ENCODE results near the gene LNPEP. TPM values are rescaled to one million over a fixed set of nuclear protein-coding genes. Genes with fewer than 3 reads are reported as not detected.

LNPEP gene
- total RNA-seq, 1 donor from 2014 or later = 36.3 TPM

GRCh38 chr5:97004423-97005060, 68.7 kb downstream of the LNPEP start:
- no peaks in the 10 kb centered on the region for H3K4me1 ChIP-seq (ENCODE audit: insufficient read depth, low read length)
- TF ChIP-seq, protein P1, sequence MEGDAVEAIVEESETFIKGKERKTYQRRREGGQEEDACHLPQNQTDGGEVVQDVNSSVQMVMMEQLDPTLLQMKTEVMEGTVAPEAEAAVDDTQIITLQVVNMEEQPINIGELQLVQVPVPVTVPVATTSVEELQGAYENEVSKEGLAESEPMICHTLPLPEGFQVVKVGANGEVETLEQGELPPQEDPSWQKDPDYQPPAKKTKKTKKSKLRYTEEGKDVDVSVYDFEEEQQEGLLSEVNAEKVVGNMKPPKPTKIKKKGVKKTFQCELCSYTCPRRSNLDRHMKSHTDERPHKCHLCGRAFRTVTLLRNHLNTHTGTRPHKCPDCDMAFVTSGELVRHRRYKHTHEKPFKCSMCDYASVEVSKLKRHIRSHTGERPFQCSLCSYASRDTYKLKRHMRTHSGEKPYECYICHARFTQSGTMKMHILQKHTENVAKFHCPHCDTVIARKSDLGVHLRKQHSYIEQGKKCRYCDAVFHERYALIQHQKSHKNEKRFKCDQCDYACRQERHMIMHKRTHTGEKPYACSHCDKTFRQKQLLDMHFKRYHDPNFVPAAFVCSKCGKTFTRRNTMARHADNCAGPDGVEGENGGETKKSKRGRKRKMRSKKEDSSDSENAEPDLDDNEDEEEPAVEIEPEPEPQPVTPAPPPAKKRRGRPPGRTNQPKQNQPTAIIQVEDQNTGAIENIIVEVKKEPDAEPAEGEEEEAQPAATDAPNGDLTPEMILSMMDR (IDR thresholded peaks at IDR 0.05; ENCODE audit: insufficient read depth, low read depth, low read length) = no peak
- no peak for TF ChIP-seq EZH2 (IDR thresholded peaks at IDR 0.05; ENCODE audit: insufficient read depth, low read length)
- H3K27ac Mint-ChIP-seq (ENCODE audit: unreplicated experiment) = no peak overlapping the region
- no peaks in the 10 kb centered on the region for H3K4me1 Mint-ChIP-seq (ENCODE audit: low read depth, unreplicated experiment)
- peaks cover 3% of the 10 kb centered on the region for H3K36me3 ChIP-seq (ENCODE audit: insufficient read depth, low read length)
- H3K4me3 ChIP-seq (ENCODE audit: insufficient read depth, low read depth, low read length) = no peak overlapping the region
- peaks cover 7% of the 10 kb centered on the region for H3K36me3 Mint-ChIP-seq (ENCODE audit: low read depth, unreplicated experiment)
- no peaks in the 10 kb centered on the region for H3K9me3 Mint-ChIP-seq (ENCODE audit: unreplicated experiment)
- H3K79me2 ChIP-seq (ENCODE audit: insufficient read depth, low read length) = no peaks in the 10 kb centered on the region
- H3K4me3 Mint-ChIP-seq (ENCODE audit: unreplicated experiment) = no peak overlapping the region
- no peaks in the 10 kb centered on the region for H4K20me1 ChIP-seq (ENCODE audit: insufficient read depth, low read length)
- FAIRE-seq = no peak
- no peak overlapping the region for H2AFZ ChIP-seq (ENCODE audit: low read depth, low read length)
- no peaks in the 10 kb centered on the region for H3K9me3 ChIP-seq (ENCODE audit: insufficient read depth, low read depth, low read length)
- no peaks in the 10 kb centered on the region for H3K27me3 Mint-ChIP-seq (ENCODE audit: low read depth, unreplicated experiment)
- no peaks in the 10 kb centered on the region for H3K27me3 ChIP-seq (ENCODE audit: insufficient read depth, low read length)
- no peak overlapping the region for H3K27ac ChIP-seq (ENCODE audit: low read depth, low read length)
- DNase-seq (ENCODE audit: low read depth) = no peak
- H3K9ac ChIP-seq (ENCODE audit: low read length) = no peak overlapping the region
- H3K4me2 ChIP-seq (ENCODE audit: low read length) = no peak overlapping the region

DNA sequence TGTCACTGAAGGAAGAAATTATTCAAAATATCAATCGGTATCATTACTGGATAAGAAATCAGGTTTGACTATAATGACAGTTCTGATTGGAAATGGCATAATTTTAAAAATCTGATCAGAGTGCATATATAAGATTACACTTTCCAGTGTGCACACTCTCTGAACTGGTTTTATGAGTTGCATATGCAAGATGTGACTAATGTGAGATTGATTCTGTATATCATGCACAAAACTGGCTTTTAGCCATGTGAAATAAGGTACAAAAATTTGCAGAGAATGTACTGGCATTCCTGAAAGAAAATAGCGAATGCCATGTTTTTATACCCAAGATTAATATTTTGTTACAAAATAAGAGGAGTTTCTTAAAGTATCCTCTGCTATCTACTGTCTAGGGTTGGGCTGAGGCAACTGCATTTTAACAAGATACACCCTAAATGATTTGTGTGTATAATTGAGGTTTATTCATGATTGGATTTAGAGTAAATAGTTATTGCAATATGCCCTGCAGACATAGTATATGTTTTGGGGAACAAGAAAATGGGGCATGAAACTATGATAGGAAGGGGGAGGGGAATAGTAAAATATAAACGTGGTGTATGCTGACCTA, 70.7 kb downstream of the LNPEP start:
- H3K4me1 Mint-ChIP-seq (ENCODE audit: low read depth, unreplicated experiment) = no peaks in the 10 kb centered on the region
- H3K79me2 ChIP-seq (ENCODE audit: insufficient read depth, low read length) = no peaks in the 10 kb centered on the region
- no peak overlapping the region for H3K27ac ChIP-seq (ENCODE audit: low read depth, low read length)
- no peak overlapping the region for H3K9ac ChIP-seq (ENCODE audit: low read length)
- H3K36me3 Mint-ChIP-seq (ENCODE audit: low read depth, unreplicated experiment) = peaks cover 7% of the 10 kb centered on the region
- H3K36me3 ChIP-seq (ENCODE audit: insufficient read depth, low read length) = no peaks in the 10 kb centered on the region
- H3K9me3 ChIP-seq (ENCODE audit: insufficient read depth, low read depth, low read length) = no peaks in the 10 kb centered on the region
- H4K20me1 ChIP-seq (ENCODE audit: insufficient read depth, low read length) = no peaks in the 10 kb centered on the region
- H3K27me3 ChIP-seq (ENCODE audit: insufficient read depth, low read length) = no peaks in the 10 kb centered on the region
- no peak for FAIRE-seq
- no peak overlapping the region for H3K4me2 ChIP-seq (ENCODE audit: low read length)
- TF ChIP-seq, protein P1 (IDR thresholded peaks at IDR 0.05; ENCODE audit: insufficient read depth, low read depth, low read length) = no peak
- TF ChIP-seq EZH2 (IDR thresholded peaks at IDR 0.05; ENCODE audit: insufficient read depth, low read length) = no peak
- H3K9me3 Mint-ChIP-seq (ENCODE audit: unreplicated experiment) = no peaks in the 10 kb centered on the region
- no peaks in the 10 kb centered on the region for H3K4me1 ChIP-seq (ENCODE audit: insufficient read depth, low read length)
- no peak for DNase-seq (ENCODE audit: low read depth)
- no peak overlapping the region for H3K4me3 ChIP-seq (ENCODE audit: insufficient read depth, low read depth, low read length)
- H3K4me3 Mint-ChIP-seq (ENCODE audit: unreplicated experiment) = no peak overlapping the region
- no peaks in the 10 kb centered on the region for H3K27me3 Mint-ChIP-seq (ENCODE audit: low read depth, unreplicated experiment)
- no peak overlapping the region for H3K27ac Mint-ChIP-seq (ENCODE audit: unreplicated experiment)
- H2AFZ ChIP-seq (ENCODE audit: low read depth, low read length) = no peak overlapping the region

Data from astrocyte (in vitro differentiated cells and primary cell).